SIG-M5 treated with dmso at 0.1 percent for 504 hours (cell line): Measurements from ENCODE around the gene C1orf21.

ENCODE experiments used
- DNase-seq: peaks from one replicate; lab custom pipeline; 2025; ENCODE audit not compliant: unreplicated experiment; lab: John Stamatoyannopoulos, UW

C1orf21 gene

DNA sequence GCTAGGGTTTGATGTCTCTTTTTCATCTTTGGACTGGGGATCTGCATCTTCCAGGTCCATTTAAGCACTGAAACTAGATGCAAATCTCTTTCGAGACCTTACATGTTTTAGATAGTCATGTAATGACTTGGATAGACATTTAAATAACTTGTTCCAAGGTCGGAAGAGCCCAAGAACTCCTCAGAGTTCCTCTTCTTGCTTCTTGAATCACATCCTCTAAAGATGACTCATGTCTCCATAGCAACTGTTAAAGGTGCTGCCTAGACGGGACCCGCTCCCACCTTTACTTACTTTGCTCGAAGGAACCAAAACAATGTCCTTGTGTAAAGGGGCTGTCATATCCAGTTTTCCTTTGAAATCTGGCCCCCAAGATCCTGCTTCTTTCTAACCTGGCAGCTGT lies 237.8 kb downstream of the C1orf21 start:
- DNase-seq, result peak; percentile 26

DNA sequence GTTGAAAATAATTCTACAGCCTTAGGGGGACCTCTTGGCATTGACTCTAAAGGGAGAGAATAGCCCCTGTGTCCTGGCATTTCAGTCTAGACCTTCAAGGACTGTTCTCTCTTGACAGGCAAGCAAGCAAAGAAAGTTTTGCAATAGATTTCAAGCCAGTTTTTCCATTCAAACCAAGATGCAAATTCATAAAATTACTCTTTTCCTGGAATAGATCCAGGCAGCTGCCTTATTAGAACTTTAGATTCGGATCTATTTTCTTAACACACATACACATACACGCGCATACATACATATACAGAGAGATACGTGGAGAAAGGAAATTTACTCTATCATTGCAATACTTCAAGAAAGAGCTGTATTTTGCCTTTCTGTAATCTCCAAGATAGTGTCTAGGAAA lies 238.4 kb downstream of the C1orf21 start:
- DNase-seq, result no peak

DNA sequence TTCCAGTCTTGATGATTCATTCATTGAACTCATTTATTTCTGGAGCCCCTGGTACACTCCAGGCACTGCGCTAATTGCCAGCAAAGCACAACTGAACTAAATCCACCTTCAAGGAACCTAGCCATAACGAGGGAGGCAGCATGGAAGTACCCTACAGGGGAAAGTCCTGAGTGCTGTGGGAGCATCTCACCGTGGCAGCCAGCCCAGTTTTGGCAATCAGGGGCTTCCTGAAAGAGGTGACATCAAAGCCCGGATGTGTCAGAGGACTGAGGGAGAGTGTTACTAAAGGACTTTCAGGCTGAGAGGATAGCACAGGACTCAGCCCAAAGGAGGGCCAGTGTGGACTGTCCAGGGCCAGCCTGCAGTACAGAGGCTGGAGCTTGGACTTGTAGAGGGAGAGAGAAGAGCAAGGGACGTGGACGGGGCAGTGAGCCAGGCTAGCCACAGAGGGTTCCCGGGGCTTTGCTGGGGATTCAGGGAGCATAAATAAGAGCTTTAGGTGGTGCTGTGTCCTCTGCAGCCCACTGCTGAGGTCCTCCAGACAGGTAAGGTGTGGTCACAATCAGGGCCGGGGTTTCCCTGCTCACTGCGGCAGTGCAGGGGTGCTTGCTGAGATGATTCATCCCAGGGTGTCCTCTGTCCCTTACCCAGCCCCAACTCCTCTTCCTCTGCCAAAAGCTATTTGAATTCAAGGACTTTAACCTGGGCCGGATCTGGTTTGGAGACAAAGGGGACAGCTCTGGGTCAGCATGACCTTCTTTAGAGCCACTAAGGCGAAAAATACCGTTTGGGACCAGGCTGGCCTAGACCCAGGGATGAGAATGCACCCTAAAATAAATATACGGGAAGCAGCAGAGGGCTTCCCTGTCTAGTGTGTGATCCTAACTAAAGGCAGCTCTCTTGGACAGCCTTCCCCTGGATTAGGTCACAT lies 239.5 kb downstream of the C1orf21 start:
- no peak for DNase-seq

DNA sequence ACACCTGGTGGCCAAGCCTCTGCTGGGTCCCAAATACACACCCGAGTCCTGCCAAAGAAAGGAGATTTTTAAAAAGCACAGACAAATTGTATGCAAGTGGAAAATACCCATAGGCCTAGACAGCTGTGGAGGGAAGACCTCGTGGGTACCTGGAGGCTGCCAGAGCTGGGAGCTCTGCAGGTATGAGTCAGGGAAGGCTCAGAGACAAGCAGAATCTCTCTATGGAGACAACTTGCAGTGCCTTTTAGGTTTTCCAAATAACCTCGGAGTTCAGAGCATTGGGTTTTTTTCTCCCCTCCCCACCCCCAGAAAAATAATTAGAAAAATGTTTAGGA lies 240.1 kb downstream of the C1orf21 start:
- no peak for DNase-seq

DNA sequence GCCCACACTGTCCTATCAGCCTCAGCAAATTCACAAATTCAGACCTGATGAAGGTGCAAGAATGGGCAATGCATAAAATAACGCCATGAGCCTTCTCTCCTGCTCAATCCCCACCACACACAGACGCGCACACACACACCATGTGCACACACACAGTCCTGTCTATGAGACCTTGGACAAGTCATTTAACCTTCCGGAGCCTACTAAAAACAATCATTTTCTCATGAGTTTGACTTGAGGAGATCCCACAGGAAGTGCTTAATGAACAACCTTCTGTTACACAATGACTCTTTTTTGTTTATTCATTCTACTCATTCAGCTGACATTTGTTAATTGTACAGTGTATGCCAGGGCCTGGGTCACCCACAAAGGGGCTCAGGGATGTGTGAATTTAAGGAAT lies 242.4 kb downstream of the C1orf21 start:
- DNase-seq, result no peak

DNA sequence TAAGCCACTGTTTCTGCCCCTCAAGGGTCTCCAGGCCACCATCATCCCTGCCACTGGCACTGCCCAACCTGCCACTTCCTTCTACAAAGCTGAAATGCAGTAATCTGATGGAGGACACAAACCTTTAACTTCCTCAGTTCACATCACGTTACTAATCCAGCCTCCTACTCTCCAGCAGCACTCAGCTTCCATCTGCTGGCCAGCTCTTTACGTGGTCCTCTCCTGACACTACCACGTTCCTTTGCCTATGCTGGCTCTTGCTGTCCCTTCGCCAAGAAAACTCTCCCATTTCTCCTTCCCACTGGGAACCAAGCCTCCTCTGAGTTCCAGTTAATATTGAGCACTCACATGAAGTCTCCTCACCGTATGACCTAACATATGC lies 243.8 kb downstream of the C1orf21 start:
- DNase-seq, result no peak

DNA sequence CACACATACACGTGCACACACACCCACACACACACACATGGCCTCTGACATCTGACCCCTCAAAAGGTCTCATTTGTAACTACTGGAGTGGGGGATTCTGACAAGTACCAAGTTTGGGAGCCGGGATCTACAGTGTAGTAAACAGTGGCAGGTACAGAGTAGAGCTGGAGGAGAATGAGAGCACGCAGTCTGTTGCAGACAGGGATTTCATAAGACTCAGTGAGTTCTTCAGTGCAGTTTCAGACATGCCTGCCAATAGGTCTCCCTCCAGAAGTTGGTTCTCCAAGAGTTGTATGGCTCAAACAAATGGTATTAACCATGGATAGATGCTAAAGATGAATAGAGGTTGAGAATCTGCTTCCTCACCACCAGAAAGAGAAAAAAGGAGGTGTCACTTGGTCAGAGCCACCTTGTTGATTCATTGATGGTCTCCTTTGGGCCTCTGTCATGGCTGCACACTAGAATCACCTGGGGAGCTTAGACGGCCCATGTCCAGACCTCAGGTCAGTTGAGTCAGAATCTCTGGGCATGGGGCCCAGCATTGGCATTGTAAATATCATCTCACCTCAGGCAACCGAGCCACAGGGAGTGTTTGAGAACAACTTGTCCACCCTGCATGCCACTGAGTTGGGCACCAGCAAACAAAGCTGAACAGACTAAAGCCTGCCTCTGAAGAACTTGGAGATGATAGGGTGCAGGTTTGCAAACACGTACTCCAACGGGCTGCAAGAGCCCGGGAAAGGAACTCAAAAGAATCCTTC lies 245.8 kb downstream of the C1orf21 start:
- no peak for DNase-seq

DNA sequence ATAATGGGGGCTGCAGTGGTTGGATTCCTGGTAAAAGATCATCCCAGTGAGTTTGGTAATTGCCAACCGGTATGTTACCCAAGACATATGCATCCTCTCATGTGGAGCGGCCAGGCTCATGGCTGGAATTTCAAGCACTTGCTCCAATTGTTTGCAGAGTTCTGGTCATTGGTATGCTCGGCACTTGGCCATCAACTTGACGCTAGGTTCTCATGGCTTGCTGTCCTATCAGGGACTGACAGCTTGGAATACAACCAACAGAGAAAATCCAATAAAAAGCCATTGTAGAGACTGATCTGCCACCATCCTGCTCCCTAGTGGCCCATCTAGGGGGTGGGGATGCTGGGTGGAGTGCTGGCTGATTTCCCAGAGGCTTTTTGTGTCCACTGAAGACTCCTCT lies 247.0 kb downstream of the C1orf21 start:
- DNase-seq, result no peak

DNA sequence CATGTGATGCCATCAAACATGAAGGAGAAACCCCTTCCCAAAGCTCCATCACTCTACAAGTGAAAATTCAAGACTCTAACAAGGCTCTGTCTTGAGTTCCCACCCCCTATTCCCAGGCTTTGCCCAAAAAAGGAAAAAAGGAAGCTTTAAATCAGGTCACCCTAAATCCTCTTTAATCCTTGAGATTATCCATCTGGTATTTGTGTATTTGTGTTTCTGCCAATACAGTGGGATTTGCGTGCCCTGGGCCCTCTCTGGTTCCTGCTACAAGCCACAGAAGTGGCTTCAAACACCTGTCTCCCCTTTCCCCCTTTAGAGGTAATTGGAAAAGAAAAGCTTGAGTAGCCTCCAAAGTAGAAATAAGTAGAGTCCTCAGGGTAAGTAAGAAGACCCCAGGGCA lies 247.5 kb downstream of the C1orf21 start:
- DNase-seq, result no peak

DNA sequence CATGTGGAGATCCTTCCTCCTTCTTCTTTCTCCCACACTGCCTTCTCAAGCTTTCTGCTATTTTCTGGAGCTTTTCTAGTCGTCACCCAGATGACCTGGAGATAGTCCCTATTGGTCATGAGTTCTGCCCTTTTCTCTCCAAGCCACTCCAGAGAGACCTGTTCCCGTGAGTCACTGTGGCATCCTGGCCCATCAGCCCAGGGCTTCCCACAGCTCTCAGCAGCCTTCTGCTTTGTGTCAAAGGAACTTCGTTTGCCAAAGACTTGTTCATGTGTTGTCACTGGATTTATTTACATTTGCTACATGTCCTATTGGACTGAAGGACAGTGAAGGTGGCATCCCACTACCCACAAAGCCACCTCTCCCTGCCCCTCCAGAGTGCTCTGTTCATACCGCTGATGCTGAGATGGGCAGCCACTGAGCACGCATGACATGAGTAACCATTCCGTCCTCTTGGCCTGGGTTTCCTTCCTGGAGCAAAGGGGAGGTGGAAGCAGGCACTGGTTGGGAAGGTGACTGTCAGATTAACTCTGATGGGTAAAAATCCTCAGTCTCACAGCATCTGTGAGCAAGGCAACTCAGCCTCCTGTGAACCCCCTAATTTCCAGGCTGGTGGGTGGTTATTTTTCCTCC lies 248.6 kb downstream of the C1orf21 start:
- DNase-seq, result no peak

DNA sequence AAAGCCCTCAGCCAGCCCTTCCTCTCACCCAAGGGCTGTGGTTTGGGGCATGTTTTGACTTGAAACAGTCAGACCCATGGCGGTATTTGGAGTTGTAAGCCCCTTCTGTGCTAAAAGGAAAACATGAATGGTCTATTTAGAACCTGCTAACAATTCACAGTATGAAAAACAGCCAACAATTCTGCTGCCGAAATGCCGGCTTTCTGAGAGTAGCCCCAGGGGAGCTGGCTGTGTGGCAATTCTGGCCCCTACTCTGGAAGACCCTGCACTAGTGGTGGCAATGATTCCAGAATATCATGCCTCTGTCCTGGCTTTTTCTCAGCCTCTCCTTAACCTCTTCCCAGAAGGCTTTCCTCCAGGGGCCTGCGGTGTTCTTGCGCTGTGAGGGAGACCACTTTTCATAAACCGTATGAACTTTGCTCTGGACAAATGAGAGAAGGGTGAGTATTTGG lies 249.2 kb downstream of the C1orf21 start:
- no peak for DNase-seq

DNA sequence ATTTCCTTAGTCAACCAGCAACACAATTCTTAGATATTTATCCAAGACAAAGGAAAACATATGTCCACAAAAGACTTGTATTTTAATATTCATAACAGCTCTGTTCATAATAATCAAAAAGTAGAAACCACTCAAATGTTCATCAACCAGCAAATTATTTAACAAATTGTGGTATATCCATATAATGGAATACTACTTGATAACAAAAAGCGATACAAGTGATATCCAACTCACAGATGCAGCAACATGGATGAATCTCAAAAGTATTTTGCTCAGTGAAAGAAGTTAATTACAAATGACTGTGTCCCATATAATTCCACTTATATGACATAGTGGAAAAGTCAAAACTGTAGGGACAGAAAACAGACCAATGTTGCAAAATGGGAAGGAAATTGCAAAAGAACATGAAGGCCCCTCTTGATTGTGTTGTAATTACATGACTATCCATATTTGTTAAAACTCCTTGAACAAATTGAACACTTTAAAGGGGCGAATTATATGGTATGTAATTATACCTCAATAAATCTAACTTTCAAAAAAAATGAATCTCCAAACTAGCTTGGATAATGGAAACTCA lies 250.9 kb downstream of the C1orf21 start:
- DNase-seq, result peak; percentile 80

DNA sequence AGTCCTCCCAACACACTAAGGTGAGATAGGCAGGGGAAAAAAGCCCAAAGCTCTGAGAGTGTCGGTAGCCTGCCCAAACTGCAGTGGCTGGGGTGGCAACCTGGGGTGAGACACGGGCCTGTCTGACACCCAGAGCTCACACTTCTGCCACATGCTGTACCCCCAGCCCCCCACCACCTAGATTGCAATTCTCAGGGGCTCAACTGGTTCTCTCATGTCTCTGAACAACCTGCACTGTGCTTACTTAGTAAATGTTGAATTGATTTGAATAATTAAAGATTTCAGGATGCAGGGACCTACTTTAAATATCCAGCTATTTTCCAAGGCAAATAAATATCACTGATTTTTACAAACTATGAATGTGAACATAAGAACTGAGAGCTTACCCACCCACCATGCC lies 252.4 kb downstream of the C1orf21 start:
- DNase-seq, result no peak

DNA sequence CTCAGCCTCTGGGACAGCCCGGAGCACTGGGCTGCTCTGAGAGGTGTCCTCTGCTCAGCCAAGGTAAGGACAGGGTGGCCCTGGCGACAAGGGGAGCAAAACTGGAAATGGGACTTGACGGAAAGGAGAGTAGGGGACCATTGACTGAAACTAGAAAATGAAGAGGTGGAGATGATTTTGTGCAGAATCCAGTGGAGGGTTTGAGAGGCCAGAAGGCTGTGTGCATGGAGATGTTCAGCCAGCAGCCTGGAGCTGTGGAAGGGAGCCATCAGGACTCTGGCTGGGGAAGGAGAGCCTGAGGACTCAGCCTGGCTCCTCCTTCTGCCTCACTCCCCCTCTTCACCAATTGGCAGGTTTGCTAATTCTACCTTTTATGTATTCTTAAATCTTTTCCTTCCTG lies 253.7 kb downstream of the C1orf21 start:
- no peak for DNase-seq

DNA sequence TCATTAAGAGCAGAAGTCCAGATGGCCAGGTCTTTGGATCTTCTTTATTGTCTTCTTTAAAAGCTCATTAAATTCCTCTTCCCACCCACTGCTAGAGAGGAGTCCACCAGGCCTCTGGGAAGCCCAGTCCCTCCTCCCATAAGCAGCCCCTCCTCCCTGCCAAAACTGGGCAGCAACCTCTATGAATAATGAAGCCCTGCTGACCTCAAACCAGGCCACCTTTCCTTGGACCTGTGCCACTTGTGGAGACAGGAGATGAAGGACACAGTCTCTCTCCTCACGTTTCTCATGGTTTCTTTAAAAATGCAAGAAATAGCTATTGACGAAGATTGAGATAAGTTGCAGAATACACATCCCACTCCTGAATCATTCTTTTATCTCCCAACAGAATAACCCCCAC lies 255.1 kb downstream of the C1orf21 start:
- DNase-seq, result no peak

DNA sequence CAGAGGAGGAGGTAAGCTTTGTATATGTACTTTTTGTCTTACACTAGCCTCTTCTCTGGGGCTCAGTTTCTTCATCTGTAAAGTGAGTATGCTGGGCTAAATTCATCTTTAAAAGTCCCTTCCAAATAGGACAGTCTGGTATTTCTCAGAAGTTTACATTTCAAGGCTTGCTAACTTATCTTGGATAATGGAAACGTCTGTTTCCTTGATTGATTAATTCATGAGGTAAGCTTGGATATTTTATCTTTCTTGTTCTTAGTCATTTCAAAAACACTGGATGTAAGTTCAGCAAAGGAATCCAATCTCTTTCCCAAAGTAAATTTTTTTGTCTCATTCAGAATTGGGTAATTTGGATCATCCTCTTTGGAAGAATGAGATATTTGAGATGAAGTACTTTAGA lies 256.8 kb downstream of the C1orf21 start:
- no peak for DNase-seq

DNA sequence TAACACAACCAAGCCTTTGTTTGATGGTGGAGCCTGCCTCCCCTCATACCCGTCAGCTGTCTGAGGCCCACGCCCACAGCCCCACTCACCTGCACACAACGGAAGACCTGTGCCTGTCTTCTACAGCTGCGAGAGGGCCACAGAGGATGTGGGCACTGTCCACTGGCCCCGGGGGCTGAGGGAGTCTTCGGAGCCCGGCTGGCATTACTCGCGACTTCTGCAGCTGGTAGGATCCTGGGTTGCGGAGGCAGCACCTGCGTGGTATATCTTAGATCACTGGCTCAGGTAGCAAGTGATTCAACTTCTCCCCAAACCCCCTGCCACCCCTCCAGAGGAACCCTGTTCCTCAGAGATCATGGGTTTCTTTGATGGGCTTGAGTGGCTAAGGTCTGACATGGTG lies 257.9 kb downstream of the C1orf21 start:
- DNase-seq, result no peak

DNA sequence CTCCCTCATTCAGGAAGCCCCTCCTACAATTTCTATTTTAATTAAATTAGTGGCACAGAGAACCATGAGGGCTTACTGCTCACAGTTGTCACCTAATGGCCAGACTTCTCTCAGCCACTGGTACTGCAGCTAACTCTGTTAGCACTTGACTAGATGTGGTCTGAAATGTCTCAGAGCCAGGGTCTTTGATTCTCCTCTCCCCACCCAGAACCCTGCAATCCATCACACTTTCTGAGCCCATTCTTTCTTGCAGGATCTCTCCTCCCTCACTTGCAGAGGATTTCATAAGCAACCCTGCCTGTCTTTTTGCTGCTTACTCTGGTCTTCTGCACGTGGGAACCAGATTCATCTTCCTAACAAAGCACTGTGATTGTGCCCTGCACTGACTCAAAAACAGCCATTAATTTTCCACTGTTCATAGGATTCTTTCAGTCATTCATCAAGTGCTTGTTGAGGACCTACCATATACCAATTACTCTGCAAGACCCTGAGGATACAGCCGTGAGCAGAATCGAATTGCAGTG lies 259.4 kb downstream of the C1orf21 start:
- no peak for DNase-seq

DNA sequence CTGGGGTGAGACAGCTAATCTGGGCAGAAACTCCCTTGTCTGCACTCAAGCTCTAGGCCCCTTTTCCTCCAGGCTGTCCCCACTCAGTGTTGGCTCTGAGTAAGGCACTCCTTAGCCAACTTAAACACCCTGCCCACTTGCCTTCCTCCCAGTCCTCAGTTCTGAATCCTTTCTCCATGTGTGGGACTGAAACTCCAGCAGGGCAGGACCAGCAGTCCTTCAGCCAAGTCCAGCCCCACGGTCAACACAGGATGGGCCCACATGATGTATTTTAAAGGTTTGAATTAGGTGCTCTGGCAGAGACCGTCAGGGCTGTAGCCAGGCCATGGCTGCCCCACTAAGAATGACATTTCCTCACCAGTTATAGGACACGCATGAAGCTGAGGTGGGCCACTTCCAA lies 260.0 kb downstream of the C1orf21 start:
- no peak for DNase-seq

DNA sequence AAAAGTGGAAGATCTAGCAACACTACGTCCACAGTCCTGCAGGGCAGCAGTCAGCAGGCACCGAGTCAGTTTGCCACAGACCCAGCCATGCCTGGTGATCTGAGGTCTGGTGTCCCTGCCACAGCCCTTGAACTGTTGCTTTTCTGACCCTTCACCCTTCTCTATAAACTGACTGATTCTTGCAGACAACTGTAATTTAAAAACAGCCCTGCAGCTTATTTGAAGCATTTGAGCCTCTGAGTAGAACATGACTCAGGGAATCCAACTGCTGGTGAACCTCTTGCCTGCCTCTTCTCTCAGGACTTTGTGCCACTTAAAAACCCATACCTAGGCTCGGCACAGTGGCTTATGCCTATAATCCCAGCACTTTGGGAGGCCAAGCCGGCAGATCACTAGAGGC lies 260.6 kb downstream of the C1orf21 start:
- DNase-seq, result no peak

DNA sequence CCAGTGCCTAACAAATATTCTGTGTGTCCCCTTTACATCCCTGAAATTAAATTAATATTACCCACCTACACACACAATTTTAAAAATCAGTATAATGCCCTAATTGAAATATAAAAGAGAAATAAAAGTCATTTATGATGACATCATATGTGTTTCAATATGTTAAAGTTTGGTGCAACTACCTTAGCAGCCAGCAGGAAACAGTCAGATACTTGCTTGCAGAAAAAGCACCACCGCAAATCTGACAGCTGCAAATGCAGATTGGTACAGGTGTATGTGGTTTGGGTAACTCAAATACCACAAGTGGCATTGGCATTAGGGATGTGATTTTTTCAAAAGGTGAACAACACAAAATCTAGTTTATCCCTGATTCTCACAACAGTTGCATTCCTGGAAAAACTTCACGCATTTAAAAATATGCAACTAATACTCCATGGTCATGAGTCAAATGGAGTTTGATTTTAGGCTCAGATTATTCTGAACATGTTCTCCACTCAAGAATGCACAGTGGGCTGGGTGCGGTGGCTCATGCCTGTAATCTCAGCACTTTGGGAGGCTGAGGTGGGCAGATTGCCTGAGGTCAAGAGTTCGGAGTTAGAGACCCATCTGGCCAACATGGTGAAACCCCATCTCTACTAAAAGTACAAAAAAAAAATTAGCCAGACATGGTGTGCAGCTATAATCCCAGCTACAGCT lies 261.5 kb downstream of the C1orf21 start:
- no peak for DNase-seq
